H1 (cell line): Measurements from ENCODE around the gene RAB40B. TPM values are rescaled to one million over a fixed set of nuclear protein-coding genes. Genes with fewer than 3 reads are reported as not detected.
A peak's percentile ranks its signal among the peaks of the same experiment; 100 is the strongest.

Source experiments
- CTCF ChIA-PET: fragments of 300-600 bp; sonication (Branson Sonifier 250); formaldehyde crosslinking; loops from one replicate; lab custom pipeline; 2021; ENCODE audit not compliant: partially characterized antibody; lab: Charles Lee
- POLR2A ChIA-PET: fragments of 300-600 bp; sonication (Branson Sonifier 250); formaldehyde crosslinking; loops from one replicate; lab custom pipeline; 2021; ENCODE audit warnings: inconsistent platforms; ENCODE audit not compliant: partially characterized antibody; lab: Charles Lee
- DNase-seq, 2 experiments: peaks; one replicate each; pipeline versions ENCODE4 v3.0.0 to v3.0.0-alpha.2; 2010 to 2022; ENCODE audit warnings: low spot score in 2 of 2, low read depth in 1 of 2, mixed read lengths in 1 of 2
- FAIRE-seq: peaks from 2 replicates; lab custom pipeline; 2011; peaks lifted over from hg19 to GRCh38; lab: Jason Lieb, UNC
- H2AFZ ChIP-seq: 2 replicates; pipeline ENCODE4 v1.8.1; 2012; ENCODE audit warnings: low read length, inconsistent platforms
- H2AK5ac ChIP-seq: 2 replicates; pipeline ENCODE4 v1.6.1; 2013; ENCODE audit warnings: low read depth, low read length
- H2BK120ac ChIP-seq: replicated peaks from 2 replicates; pipeline ENCODE3; 2013; ENCODE audit warnings: low read depth, low read length, inconsistent platforms
- H2BK12ac ChIP-seq: 2 replicates; pipeline ENCODE4 v1.6.1; 2013; ENCODE audit warnings: low read depth, low read length
- H2BK15ac ChIP-seq: 2 replicates; pipeline ENCODE4 v1.6.1; 2013; ENCODE audit warnings: low read length
- H2BK20ac ChIP-seq: 2 replicates; pipeline ENCODE4 v1.6.1; 2013; ENCODE audit warnings: low read length
- H2BK5ac ChIP-seq: 2 replicates; pipeline ENCODE4 v1.6.1; 2013; ENCODE audit warnings: low read depth, low read length
- H3K14ac ChIP-seq: 2 replicates; pipeline ENCODE4 v1.6.1; 2013; ENCODE audit warnings: inconsistent platforms; ENCODE audit not compliant: insufficient read length
- H3K18ac ChIP-seq: 2 replicates; pipeline ENCODE4 v1.6.1; 2013; ENCODE audit warnings: low read length; ENCODE audit errors: extremely low read depth
- H3K23ac ChIP-seq: 2 replicates; pipeline ENCODE4 v1.6.1; 2013; ENCODE audit warnings: inconsistent platforms; ENCODE audit not compliant: insufficient read length
- H3K23me2 ChIP-seq: 2 replicates; pipeline ENCODE4 v1.6.1; 2013; ENCODE audit warnings: low read depth, low read length
- H3K27ac ChIP-seq: 2 replicates; pipeline ENCODE4 v1.6.1; 2011; ENCODE audit warnings: low read depth, low read length, inconsistent platforms
- H3K27me3 ChIP-seq, 4 experiments: replicated peaks in 1 of 4; 1 replicate in 1 of 4; 2 replicates in 3 of 4; pipeline versions ENCODE4 v1.6.1 to v1.8.1; 2011 to 2013; ENCODE audit warnings: low read length in 3 of 4, mild to moderate bottlenecking in 3 of 4, inconsistent platforms in 2 of 4, mixed read lengths in 2 of 4, moderate library complexity in 1 of 4; ENCODE audit not compliant: control insufficient read depth in 3 of 4, insufficient read depth in 3 of 4; ENCODE audit errors: extremely low read depth in 1 of 4
- H3K36me3 ChIP-seq, 4 experiments: 2 replicates each; pipeline versions ENCODE4 v1.6.1 to v1.8.1; 2011 to 2013; ENCODE audit warnings: mild to moderate bottlenecking in 4 of 4, low read length in 3 of 4, moderate library complexity in 2 of 4, control low read depth in 1 of 4, inconsistent platforms in 1 of 4; ENCODE audit not compliant: insufficient read depth in 4 of 4, control insufficient read depth in 2 of 4
- H3K4ac ChIP-seq: replicated peaks from 2 replicates; pipeline ENCODE3; 2013; ENCODE audit warnings: low read length, low read depth, mixed read lengths, inconsistent platforms; ENCODE audit not compliant: insufficient read length
- H3K4me1 ChIP-seq, 4 experiments: replicated peaks in 1 of 4; 1 replicate in 1 of 4; 2 replicates in 3 of 4; pipeline versions ENCODE4 v1.6.1 to v1.8.1; 2011 to 2013; ENCODE audit warnings: low read length in 3 of 4, inconsistent platforms in 2 of 4, mixed read lengths in 1 of 4; ENCODE audit not compliant: insufficient read depth in 4 of 4, control insufficient read depth in 3 of 4
- H3K4me2 ChIP-seq, 2 experiments: 2 replicates each; pipeline versions ENCODE4 v1.6.1 to v1.8.1; 2011 to 2013; ENCODE audit warnings: low read depth in 2 of 2, low read length in 2 of 2, control low read depth in 1 of 2, inconsistent platforms in 1 of 2, mild to moderate bottlenecking in 1 of 2; ENCODE audit not compliant: insufficient read depth in 1 of 2
- H3K4me3 ChIP-seq, 4 experiments: fragments of 200-600, 300-600 bp in 1 of 4; sonication (generic), shearing (Covaris generic), sonication (Bioruptor Twin) in 1 of 4; 2 replicates each; pipeline versions ENCODE4 v1.5.1 to v1.8.1; 2011 to 2016; ENCODE audit warnings: low read length in 4 of 4, low read depth in 3 of 4, control low read depth in 2 of 4, inconsistent platforms in 2 of 4, mild to moderate bottlenecking in 2 of 4, mixed read lengths in 1 of 4, moderate library complexity in 1 of 4; ENCODE audit not compliant: insufficient read depth in 2 of 4; ENCODE audit errors: extremely low read depth in 1 of 4
- H3K56ac ChIP-seq: replicated peaks from 2 replicates; pipeline ENCODE3; 2013; ENCODE audit warnings: low read depth, mild to moderate bottlenecking, mixed read lengths, low read length, inconsistent platforms; ENCODE audit not compliant: insufficient read length
- H3K79me1 ChIP-seq: 2 replicates; pipeline ENCODE4 v1.6.1; 2013; ENCODE audit warnings: low read depth, low read length, control low read depth
- H3K79me2 ChIP-seq, 2 experiments: 2 replicates each; pipeline versions ENCODE4 v1.6.1 to v1.8.1; 2012 to 2013; ENCODE audit warnings: low read length in 2 of 2, mild to moderate bottlenecking in 2 of 2, inconsistent platforms in 1 of 2; ENCODE audit not compliant: insufficient read depth in 2 of 2, control insufficient read depth in 1 of 2
- H3K9ac ChIP-seq, 4 experiments: replicated peaks in 1 of 4; 1 replicate in 1 of 4; 2 replicates in 3 of 4; pipeline versions ENCODE4 v1.6.1 to v1.8.1; 2011 to 2013; ENCODE audit warnings: low read depth in 3 of 4, low read length in 3 of 4, control low read depth in 2 of 4, mild to moderate bottlenecking in 2 of 4, moderate library complexity in 2 of 4, inconsistent platforms in 1 of 4; ENCODE audit errors: extremely low read depth in 1 of 4
- H3K9me3 ChIP-seq, 2 experiments: 2 replicates each; pipeline versions ENCODE4 v1.6.1 to v1.8.1; 2012 to 2013; ENCODE audit warnings: mild to moderate bottlenecking in 2 of 2, moderate library complexity in 2 of 2, control low read depth in 1 of 2, inconsistent platforms in 1 of 2, low read depth in 1 of 2, low read length in 1 of 2, mixed read lengths in 1 of 2; ENCODE audit not compliant: insufficient read depth in 2 of 2
- H4K20me1 ChIP-seq, 2 experiments: replicated peaks in 1 of 2; 2 replicates each; pipeline versions ENCODE3 to v1.8.1; 2011 to 2013; ENCODE audit warnings: inconsistent platforms in 2 of 2, low read length in 2 of 2, mild to moderate bottlenecking in 1 of 2; ENCODE audit not compliant: insufficient read depth in 2 of 2, control insufficient read depth in 1 of 2
- H4K5ac ChIP-seq: 2 replicates; pipeline ENCODE4 v1.6.1; 2013; ENCODE audit warnings: low read length, low read depth, mixed read lengths, inconsistent platforms; ENCODE audit not compliant: insufficient read length
- H4K8ac ChIP-seq: 2 replicates; pipeline ENCODE4 v1.8.0; 2013; ENCODE audit warnings: mild to moderate bottlenecking, moderate library complexity, low read length, inconsistent platforms; ENCODE audit not compliant: insufficient read depth; ENCODE audit errors: extremely low read depth
- H4K91ac ChIP-seq: replicated peaks from 2 replicates; pipeline ENCODE3; 2013; ENCODE audit warnings: low read length, mixed read lengths, inconsistent platforms; ENCODE audit not compliant: insufficient read length
- EZH2 ChIP-seq: fragments of 200-600 bp; sonication (generic); IDR thresholded peaks from 2 replicates; pipeline ENCODE4 v1.7.1; 2012; ENCODE audit warnings: low read depth, mild to moderate bottlenecking, moderate library complexity, low read length, inconsistent platforms; ENCODE audit not compliant: severe bottlenecking
- HDAC6 ChIP-seq: IDR thresholded peaks from one replicate; pipeline ENCODE4 v1.7.1; 2012; ENCODE audit warnings: low read depth, mild to moderate bottlenecking, inconsistent platforms, low read length, moderate library complexity
- KDM4A ChIP-seq: IDR thresholded peaks from one replicate; pipeline ENCODE4 v1.7.1; 2012; ENCODE audit warnings: low read depth, mild to moderate bottlenecking, moderate library complexity, low read length, inconsistent platforms; ENCODE audit not compliant: severe bottlenecking
- MAX ChIP-seq: IDR thresholded peaks from 2 replicates; pipeline ENCODE4 v1.6.1; 2012; ENCODE audit warnings: inconsistent platforms
- SP2 ChIP-seq: IDR thresholded peaks from 2 replicates; pipeline ENCODE4 v1.6.1; 2012; ENCODE audit warnings: mild to moderate bottlenecking, low read length, inconsistent platforms
- WGBS, 2 experiments: shearing (Covaris generic) in 1 of 2; methylation state at CpG; one replicate each; pipeline versions ENCODE4 v1.1.6 to v1.1.7; 2013 to 2015; ENCODE audit warnings: low lambda C conversion rate in 2 of 2, mixed read lengths in 2 of 2, inconsistent platforms in 1 of 2, low coverage in 1 of 2, missing lambda C conversion rate in 1 of 2; ENCODE audit not compliant: insufficient replicate concordance in 2 of 2, insufficient coverage in 1 of 2, insufficient read length in 1 of 2; ENCODE audit errors: extremely low coverage in 1 of 2, missing lambda C conversion rate in 1 of 2; 5-methylcytosine and 5-hydroxymethylcytosine counted together
- polyA plus RNA-seq, 7 experiments: library from polyadenylated mRNA; depleted of rRNA in 3 of 7; stranded (reverse) in 5 of 7; unstranded in 2 of 7; fragments of >200 nt in 5 of 7; fragments of 200-250 nt in 2 of 7; gene quantifications; 1 replicate in 5 of 7; 2 replicates in 1 of 7; 4 replicates in 1 of 7; pipeline versions ENCODE4 v1.2.1 to v1.2.3, GENCODE V29; 2011 to 2013; ENCODE audit warnings: missing spikeins in 2 of 7, mixed read lengths in 2 of 7
- total RNA-seq: library from RNA; stranded (reverse); fragmentation: NEBNext Ultra II Directional; extraction: Animal tissue kit (Norgen Biotek cat#: 25700); gene quantifications from 2 replicates; pipeline ENCODE4 v1.2.1, GENCODE V29; 2021

Gene RAB40B
- total and polyA plus RNA-seq, 2 of the 8 experiments (the other 6 are each of a cell fraction or from before 2014, with no cell fraction given): 3.1 to 4.6 TPM

GRCh38 chr17:82697808-82698064, 762 bp downstream of the RAB40B start:
- Histone ChIP-seq H3K56ac (no peak overlapping the region), H4K20me1 (peaks cover 0 to 9% of the 10 kb centered on the region in 2 experiments), H2BK5ac (no peak overlapping the region), H3K9me3 (no peaks in the 10 kb centered on the region), H3K18ac (no peak overlapping the region), H4K5ac (no peak overlapping the region), H3K4ac (no peak overlapping the region), H2AK5ac (no peak overlapping the region), H4K8ac (no peak overlapping the region; the same call in 1 of the 2 replicates), H3K4me3 (peak overlapping the region; percentile 24 to 66 (median 28); a peak in 7 of 8 replicates), H3K23ac (no peak overlapping the region), H2BK120ac (no peak overlapping the region), H3K79me1 (no peaks in the 10 kb centered on the region), H2BK20ac (no peak overlapping the region), H3K23me2 (peaks cover 8% of the 10 kb centered on the region; the same call in 1 of the 2 replicates), H3K14ac (no peak overlapping the region), H2BK12ac (no peak overlapping the region), H4K91ac (no peak overlapping the region), H3K27me3 (peaks cover 16 to 34% (median 24%) of the 10 kb centered on the region in 4 experiments), H3K4me2 (peak overlapping the region; percentile 71 to 83), H3K79me2 (no peaks in the 10 kb centered on the region), H2AFZ (no peak overlapping the region), H2BK15ac (no peak overlapping the region), H3K27ac (no peak overlapping the region), H3K4me1 (peaks cover 0 to 11% (median 6%) of the 10 kb centered on the region in 4 experiments; a peak in 4 of 7 replicates), H3K36me3 (no peaks in the 10 kb centered on the region; a peak in 1 of 8 replicates), H3K9ac (no peak overlapping the region)
- WGBS, 2 experiments: 13% methylated on average over 5 of the region's 32 CpGs; no CpG with 5 or more reads in 1 of the 2 experiments
- POLR2A ChIA-PET: interaction anchor here (1.0 to 1.3 kb wide), 3 partner anchors 12 to 57 kb away, joined by 3 to 5 read pairs (median 4); partner anchors contain the start of gene FN3KRP
- TF ChIP-seq HDAC6: no peak
- TF ChIP-seq SP2: no peak
- no peak for TF ChIP-seq MAX
- peak; percentile 69 for TF ChIP-seq KDM4A
- peak; percentile 24 for TF ChIP-seq EZH2
- no peak for DNase-seq
- no peak for FAIRE-seq
- CTCF ChIA-PET: interaction anchor here (1.0 kb wide), 1 partner anchor 9 kb away, joined by 4 read pairs; no protein-coding TSS in a partner anchor
